H1 (cell line): Measurements from ENCODE around the gene IKZF1. TPM values are rescaled to one million over a fixed set of nuclear protein-coding genes. Genes with fewer than 3 reads are reported as not detected.

Source experiments
- BACH1 ChIP-seq: IDR thresholded peaks from 2 replicates; pipeline ENCODE4 v1.6.1; 2012; ENCODE audit warnings: low read length, improper control_type of control experiment
- NRF1 ChIP-seq: IDR thresholded peaks from 2 replicates; pipeline ENCODE4 v1.6.1; 2011; ENCODE audit warnings: mild to moderate bottlenecking, low read depth, low read length, improper control_type of control experiment
- RFX5 ChIP-seq: IDR thresholded peaks from 2 replicates; pipeline ENCODE4 v1.6.1; 2011; ENCODE audit warnings: low read depth, low read length, improper control_type of control experiment, borderline replicate concordance
- RXRA ChIP-seq: IDR thresholded peaks from 2 replicates; pipeline ENCODE4 v1.6.1; 2011; ENCODE audit warnings: low read depth, mild to moderate bottlenecking, low read length, moderate library complexity; ENCODE audit not compliant: insufficient read depth
- polyA plus RNA-seq, 7 experiments: library from polyadenylated mRNA; depleted of rRNA in 3 of 7; stranded (reverse) in 5 of 7; unstranded in 2 of 7; fragments of >200 nt in 5 of 7; fragments of 200-250 nt in 2 of 7; gene quantifications; 1 replicate in 5 of 7; 2 replicates in 1 of 7; 4 replicates in 1 of 7; pipeline versions ENCODE4 v1.2.1 to v1.2.3, GENCODE V29; 2011 to 2013; ENCODE audit warnings: missing spikeins in 2 of 7, mixed read lengths in 2 of 7
- total RNA-seq: library from RNA; stranded (reverse); fragmentation: NEBNext Ultra II Directional; extraction: Animal tissue kit (Norgen Biotek cat#: 25700); gene quantifications from 2 replicates; pipeline ENCODE4 v1.2.1, GENCODE V29; 2021

Gene IKZF1
- total and polyA plus RNA-seq, 2 of the 8 experiments (the other 6 are each of a cell fraction or from before 2014, with no cell fraction given): 0.74 to 1.5 TPM

DNA sequence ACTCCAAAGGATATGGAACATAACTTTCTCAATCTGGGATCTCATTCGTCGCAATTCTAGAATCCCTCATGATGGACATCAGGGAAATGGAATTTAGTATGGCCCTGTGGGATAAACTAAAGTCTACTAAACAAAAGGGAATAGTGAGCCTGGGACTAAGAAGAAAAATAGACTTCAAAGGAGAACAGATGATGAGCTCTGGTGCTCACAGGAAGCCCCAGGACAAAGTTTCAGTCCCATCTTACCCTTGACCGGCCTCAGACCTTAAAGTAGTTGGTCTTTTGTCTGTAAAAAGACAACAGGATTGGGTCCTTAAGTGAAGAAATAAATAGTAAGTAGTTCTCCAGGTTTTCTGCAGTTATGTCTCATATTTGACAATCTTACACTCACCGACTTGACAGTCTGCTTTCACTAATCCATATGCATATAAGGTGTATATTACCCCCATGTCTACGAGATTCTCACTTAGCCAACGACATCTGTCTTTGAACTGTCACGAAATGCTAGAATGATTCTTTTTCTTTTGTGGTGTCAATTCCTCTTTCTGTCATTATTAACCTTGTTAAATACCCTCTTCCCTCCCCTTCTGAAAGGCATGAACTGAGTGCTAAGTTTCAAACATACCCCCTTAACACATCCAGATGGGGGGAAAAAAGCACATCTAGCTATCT is 10.9 kb upstream of the IKZF1 start (continued):
- TF ChIP-seq RFX5 (no peak), RXRA (no peak), BACH1 (no peak), NRF1 (no peak)
